Liver (tissue), 9 donors: ENCODE data around the gene SEPTIN1. TPM values are rescaled to one million over a fixed set of nuclear protein-coding genes. Genes with fewer than 3 reads are reported as not detected.

Source experiments
- DNase-seq: peaks from one replicate; pipeline ENCODE4 v3.0.0-alpha.2; 2017; ENCODE audit warnings: low spot score
- H3K27ac ChIP-seq, 2 donors: one replicate each; pipeline ENCODE4 v1.7.0; 2013; ENCODE audit warnings: inconsistent platforms in 2 of 2, low read length in 2 of 2, control low read depth in 1 of 2, low read depth in 1 of 2, mild to moderate bottlenecking in 1 of 2
- H3K27me3 ChIP-seq, 4 donors: one replicate each; pipeline versions ENCODE4 v1.6.1 to v1.7.0; 2013; ENCODE audit warnings: low read length in 3 of 4, inconsistent platforms in 1 of 4, mild to moderate bottlenecking in 1 of 4, moderate library complexity in 1 of 4; ENCODE audit not compliant: control insufficient read depth in 4 of 4, insufficient read depth in 4 of 4
- H3K36me3 ChIP-seq, 4 donors: one replicate each; pipeline versions ENCODE4 v1.6.1 to v1.7.0; 2013; ENCODE audit warnings: low read length in 3 of 4, mild to moderate bottlenecking in 3 of 4, low read depth in 1 of 4, moderate library complexity in 1 of 4; ENCODE audit not compliant: control insufficient read depth in 4 of 4, insufficient read depth in 3 of 4
- H3K4me1 ChIP-seq, 4 donors: one replicate each; pipeline versions ENCODE4 v1.6.1 to v1.7.0; 2013; ENCODE audit warnings: low read length in 3 of 4, mild to moderate bottlenecking in 3 of 4, moderate library complexity in 1 of 4; ENCODE audit not compliant: control insufficient read depth in 4 of 4, insufficient read depth in 4 of 4
- H3K4me3 ChIP-seq, 3 donors: one replicate each; pipeline versions ENCODE4 v1.6.1 to v1.7.0; 2013; ENCODE audit warnings: low read length in 3 of 3, control low read depth in 1 of 3, low read depth in 1 of 3, mild to moderate bottlenecking in 1 of 3
- H3K9ac ChIP-seq, 2 donors: one replicate each; pipeline ENCODE4 v1.7.0; 2013; ENCODE audit warnings: low read length in 2 of 2, mild to moderate bottlenecking in 2 of 2, moderate library complexity in 2 of 2, control low read depth in 1 of 2, low read depth in 1 of 2
- H3K9me3 ChIP-seq, 4 donors: one replicate each; pipeline versions ENCODE4 v1.6.1 to v1.7.0; 2013; ENCODE audit warnings: low read length in 3 of 4; ENCODE audit not compliant: control insufficient read depth in 4 of 4
- EGR1 ChIP-seq, 2 donors: IDR thresholded peaks; 2 replicates each; pipeline ENCODE4 v1.6.1; 2016 to 2018; ENCODE audit warnings: antibody characterized with exemption in 2 of 2, low read depth in 2 of 2
- FOXA1 ChIP-seq: IDR thresholded peaks from 2 replicates; pipeline ENCODE4 v1.6.1; 2016; ENCODE audit warnings: antibody characterized with exemption
- FOXA2 ChIP-seq: IDR thresholded peaks from 2 replicates; pipeline ENCODE4 v1.6.1; 2016; ENCODE audit warnings: antibody characterized with exemption
- GABPA ChIP-seq, 2 donors: IDR thresholded peaks in 1 of 2; conservative IDR thresholded peaks in 1 of 2; 2 replicates each; pipeline ENCODE4 v1.6.1; 2016; ENCODE audit warnings: antibody characterized with exemption in 2 of 2, mild to moderate bottlenecking in 1 of 2, moderate library complexity in 1 of 2
- HNF4A ChIP-seq, 2 donors: conservative IDR thresholded peaks; 2 replicates each; pipeline ENCODE4 v1.6.1; 2016; ENCODE audit warnings: antibody characterized with exemption in 2 of 2, mild to moderate bottlenecking in 2 of 2
- HNF4G ChIP-seq: IDR thresholded peaks from 2 replicates; pipeline ENCODE4 v1.6.1; 2016; ENCODE audit warnings: antibody characterized with exemption
- JUND ChIP-seq, 2 donors: IDR thresholded peaks; 2 replicates each; pipeline ENCODE4 v1.6.1; 2016; ENCODE audit warnings: antibody characterized with exemption in 2 of 2
- NR2F2 ChIP-seq: IDR thresholded peaks from 2 replicates; pipeline ENCODE4 v1.6.1; 2016; ENCODE audit warnings: antibody characterized with exemption
- RAD21 ChIP-seq, 2 donors: IDR thresholded peaks; 2 replicates each; pipeline ENCODE4 v1.6.1; 2016; ENCODE audit warnings: antibody characterized with exemption in 2 of 2, mild to moderate bottlenecking in 2 of 2
- RXRA ChIP-seq, 2 donors: IDR thresholded peaks; 2 replicates each; pipeline ENCODE4 v1.6.1; 2017 to 2018; ENCODE audit warnings: antibody characterized with exemption in 2 of 2, mild to moderate bottlenecking in 1 of 2
- SP1 ChIP-seq: IDR thresholded peaks from 2 replicates; pipeline ENCODE4 v1.6.1; 2018; ENCODE audit warnings: antibody characterized with exemption, mild to moderate bottlenecking
- TAF1 ChIP-seq: conservative IDR thresholded peaks from 2 replicates; pipeline ENCODE4 v1.6.1; 2016; ENCODE audit warnings: antibody characterized with exemption, mild to moderate bottlenecking
- YY1 ChIP-seq: IDR thresholded peaks from 2 replicates; pipeline ENCODE4 v1.6.1; 2016; ENCODE audit warnings: antibody characterized with exemption, mild to moderate bottlenecking
- WGBS: extraction: QIAGEN DNeasy Blood & Tissue Kit; methylation state at CpG from one replicate; pipeline ENCODE4 v1.1.7; 2013; 5-methylcytosine and 5-hydroxymethylcytosine counted together
- polyA plus RNA-seq, 2 donors: library from polyadenylated mRNA; stranded (reverse) in 1 of 2; unstranded in 1 of 2; fragments of 200-250 nt in 1 of 2; fragments of >200 nt in 1 of 2; fragmentation: Nextera tagmentation in 1 of 2; extraction: Ambion mirVana in 1 of 2; gene quantifications; one replicate each; pipeline versions ENCODE4 v1.2.1 to v1.2.3, GENCODE V29; 2013 to 2015
- total RNA-seq, 2 donors: library from RNA; depleted of rRNA; stranded (reverse); fragments of >200 nt; gene quantifications; one replicate each; pipeline ENCODE4 v1.2.3, GENCODE V29; 2014
- TF ChIP-seq, protein P1 (sequence below): IDR thresholded peaks from 2 replicates; pipeline ENCODE4 v1.6.1; 2016; ENCODE audit warnings: antibody characterized with exemption
- TF ChIP-seq, protein P2 (sequence below): IDR thresholded peaks from 2 replicates; pipeline ENCODE4 v1.6.1; 2016; ENCODE audit warnings: antibody characterized with exemption
- TF ChIP-seq, protein P3 (sequence below): fragments of 150-350 bp; IDR thresholded peaks from 2 replicates; pipeline ENCODE4 v1.5.1; 2017; ENCODE audit warnings: improper control_type of control experiment, low read depth, low read length; ENCODE audit not compliant: missing input control
- TF ChIP-seq, protein P4 (sequence below): IDR thresholded peaks from 2 replicates; pipeline ENCODE4 v1.6.1; 2016; ENCODE audit warnings: antibody characterized with exemption, mild to moderate bottlenecking
- TF ChIP-seq, protein P5 (sequence below): IDR thresholded peaks from 2 replicates; pipeline ENCODE4 v1.6.1; 2016; ENCODE audit warnings: antibody characterized with exemption
- donor health status: healthy.
- donor health status: healthy.
- donor health status: healthy.
- donor health status: healthy.
- donor health status: healthy.

The SEPTIN1 gene
- total and polyA plus RNA-seq, 4 donors = 0.42 to 2.8 (median 1.2) TPM

DNA sequence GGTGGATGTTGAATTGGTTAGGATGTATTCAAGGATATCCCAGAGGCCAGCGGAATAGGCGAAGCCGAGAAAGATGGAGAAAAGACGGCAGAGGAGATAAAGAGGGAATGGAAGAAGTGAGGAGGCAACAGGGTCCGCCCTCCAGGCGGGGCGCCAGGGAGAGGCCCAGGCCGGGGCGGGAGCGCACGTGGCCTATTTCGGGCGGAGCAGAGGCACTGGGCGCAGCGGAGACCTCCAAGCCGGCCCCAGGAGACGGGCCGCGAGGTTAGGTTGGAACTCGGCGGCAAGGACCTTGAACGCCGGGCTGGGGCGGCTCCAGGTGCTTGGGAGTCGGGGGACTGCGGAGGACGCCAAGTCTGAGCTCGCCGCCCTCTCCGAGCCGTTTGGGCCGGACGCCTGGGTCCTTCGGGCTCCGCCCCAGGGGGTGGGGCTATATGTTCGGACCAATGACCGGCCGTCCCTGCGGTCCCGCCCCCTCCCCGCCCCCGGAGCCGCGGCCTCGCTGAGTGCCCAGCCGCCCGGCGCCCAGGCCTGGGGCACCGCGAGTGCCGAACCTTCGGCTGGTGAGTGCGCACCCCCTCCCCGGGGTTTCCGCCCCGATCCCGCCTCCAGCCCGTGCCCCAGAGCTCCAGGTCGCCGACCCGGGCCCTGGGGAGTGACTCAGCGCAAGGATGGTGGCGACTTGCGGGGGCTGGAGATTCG lies 24.9 kb upstream of the SEPTIN1 start, which contains the start of gene ZNF771 (continued):
- peak in 1 of 2 donors; percentile 11 for TF ChIP-seq HNF4A (conservative IDR thresholded peaks at IDR 0.05)
- no peak for TF ChIP-seq FOXA1
- no peak for TF ChIP-seq HNF4G
- TF ChIP-seq GABPA (IDR thresholded peaks at IDR 0.05 in 1 of 2, conservative IDR thresholded peaks at IDR 0.05 in 1 of 2) = no peak
- TF ChIP-seq, protein P1, sequence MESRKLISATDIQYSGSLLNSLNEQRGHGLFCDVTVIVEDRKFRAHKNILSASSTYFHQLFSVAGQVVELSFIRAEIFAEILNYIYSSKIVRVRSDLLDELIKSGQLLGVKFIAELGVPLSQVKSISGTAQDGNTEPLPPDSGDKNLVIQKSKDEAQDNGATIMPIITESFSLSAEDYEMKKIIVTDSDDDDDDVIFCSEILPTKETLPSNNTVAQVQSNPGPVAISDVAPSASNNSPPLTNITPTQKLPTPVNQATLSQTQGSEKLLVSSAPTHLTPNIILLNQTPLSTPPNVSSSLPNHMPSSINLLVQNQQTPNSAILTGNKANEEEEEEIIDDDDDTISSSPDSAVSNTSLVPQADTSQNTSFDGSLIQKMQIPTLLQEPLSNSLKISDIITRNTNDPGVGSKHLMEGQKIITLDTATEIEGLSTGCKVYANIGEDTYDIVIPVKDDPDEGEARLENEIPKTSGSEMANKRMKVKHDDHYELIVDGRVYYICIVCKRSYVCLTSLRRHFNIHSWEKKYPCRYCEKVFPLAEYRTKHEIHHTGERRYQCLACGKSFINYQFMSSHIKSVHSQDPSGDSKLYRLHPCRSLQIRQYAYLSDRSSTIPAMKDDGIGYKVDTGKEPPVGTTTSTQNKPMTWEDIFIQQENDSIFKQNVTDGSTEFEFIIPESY = no peak

DNA sequence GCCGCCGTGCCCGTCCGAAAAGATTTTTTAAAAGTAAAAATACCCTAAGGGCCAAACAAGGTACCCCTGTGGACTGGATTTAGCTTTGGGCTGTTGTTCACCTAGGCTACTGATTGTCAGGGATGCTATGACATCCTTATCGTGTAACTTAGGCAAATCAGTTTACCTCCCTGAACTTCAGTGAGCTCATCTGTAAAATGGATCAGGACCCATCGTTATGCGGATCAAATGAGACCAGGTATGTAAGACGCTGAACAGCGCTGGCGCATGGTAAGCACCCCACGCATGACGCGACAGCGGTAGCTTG lies 24.4 kb upstream of the SEPTIN1 start:
- Histone ChIP-seq H3K9ac (peak overlapping the region in 1 of 2 donors; percentile 89), H3K36me3 (no peaks in the 10 kb centered on the region), H3K27me3 (no peaks in the 10 kb centered on the region), H3K4me3 (peak overlapping the region; percentile 30 to 74 (median 51)), H3K27ac (peak overlapping the region; percentile 78 to 87), H3K9me3 (no peaks in the 10 kb centered on the region), H3K4me1 (peaks cover 10 to 37% (median 30%) of the 10 kb centered on the region in 4 donors)
- 23% methylated on average over 14 of the region's 14 CpGs for WGBS
- DNase-seq = no peak
- no peak for TF ChIP-seq SP1
- TF ChIP-seq YY1 = no peak
- TF ChIP-seq RXRA (IDR thresholded peaks at IDR 0.05) = no peak
- TF ChIP-seq, protein P1 = no peak
- TF ChIP-seq JUND (IDR thresholded peaks at IDR 0.05) = no peak
- TF ChIP-seq GABPA (IDR thresholded peaks at IDR 0.05 in 1 of 2, conservative IDR thresholded peaks at IDR 0.05 in 1 of 2) = no peak
- TF ChIP-seq, protein P2, sequence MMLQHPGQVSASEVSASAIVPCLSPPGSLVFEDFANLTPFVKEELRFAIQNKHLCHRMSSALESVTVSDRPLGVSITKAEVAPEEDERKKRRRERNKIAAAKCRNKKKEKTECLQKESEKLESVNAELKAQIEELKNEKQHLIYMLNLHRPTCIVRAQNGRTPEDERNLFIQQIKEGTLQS = no peak
- no peak for TF ChIP-seq NR2F2
- TF ChIP-seq, protein P3, sequence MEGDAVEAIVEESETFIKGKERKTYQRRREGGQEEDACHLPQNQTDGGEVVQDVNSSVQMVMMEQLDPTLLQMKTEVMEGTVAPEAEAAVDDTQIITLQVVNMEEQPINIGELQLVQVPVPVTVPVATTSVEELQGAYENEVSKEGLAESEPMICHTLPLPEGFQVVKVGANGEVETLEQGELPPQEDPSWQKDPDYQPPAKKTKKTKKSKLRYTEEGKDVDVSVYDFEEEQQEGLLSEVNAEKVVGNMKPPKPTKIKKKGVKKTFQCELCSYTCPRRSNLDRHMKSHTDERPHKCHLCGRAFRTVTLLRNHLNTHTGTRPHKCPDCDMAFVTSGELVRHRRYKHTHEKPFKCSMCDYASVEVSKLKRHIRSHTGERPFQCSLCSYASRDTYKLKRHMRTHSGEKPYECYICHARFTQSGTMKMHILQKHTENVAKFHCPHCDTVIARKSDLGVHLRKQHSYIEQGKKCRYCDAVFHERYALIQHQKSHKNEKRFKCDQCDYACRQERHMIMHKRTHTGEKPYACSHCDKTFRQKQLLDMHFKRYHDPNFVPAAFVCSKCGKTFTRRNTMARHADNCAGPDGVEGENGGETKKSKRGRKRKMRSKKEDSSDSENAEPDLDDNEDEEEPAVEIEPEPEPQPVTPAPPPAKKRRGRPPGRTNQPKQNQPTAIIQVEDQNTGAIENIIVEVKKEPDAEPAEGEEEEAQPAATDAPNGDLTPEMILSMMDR = no peak
- no peak for TF ChIP-seq FOXA1
- no peak for TF ChIP-seq FOXA2
- TF ChIP-seq, protein P4, sequence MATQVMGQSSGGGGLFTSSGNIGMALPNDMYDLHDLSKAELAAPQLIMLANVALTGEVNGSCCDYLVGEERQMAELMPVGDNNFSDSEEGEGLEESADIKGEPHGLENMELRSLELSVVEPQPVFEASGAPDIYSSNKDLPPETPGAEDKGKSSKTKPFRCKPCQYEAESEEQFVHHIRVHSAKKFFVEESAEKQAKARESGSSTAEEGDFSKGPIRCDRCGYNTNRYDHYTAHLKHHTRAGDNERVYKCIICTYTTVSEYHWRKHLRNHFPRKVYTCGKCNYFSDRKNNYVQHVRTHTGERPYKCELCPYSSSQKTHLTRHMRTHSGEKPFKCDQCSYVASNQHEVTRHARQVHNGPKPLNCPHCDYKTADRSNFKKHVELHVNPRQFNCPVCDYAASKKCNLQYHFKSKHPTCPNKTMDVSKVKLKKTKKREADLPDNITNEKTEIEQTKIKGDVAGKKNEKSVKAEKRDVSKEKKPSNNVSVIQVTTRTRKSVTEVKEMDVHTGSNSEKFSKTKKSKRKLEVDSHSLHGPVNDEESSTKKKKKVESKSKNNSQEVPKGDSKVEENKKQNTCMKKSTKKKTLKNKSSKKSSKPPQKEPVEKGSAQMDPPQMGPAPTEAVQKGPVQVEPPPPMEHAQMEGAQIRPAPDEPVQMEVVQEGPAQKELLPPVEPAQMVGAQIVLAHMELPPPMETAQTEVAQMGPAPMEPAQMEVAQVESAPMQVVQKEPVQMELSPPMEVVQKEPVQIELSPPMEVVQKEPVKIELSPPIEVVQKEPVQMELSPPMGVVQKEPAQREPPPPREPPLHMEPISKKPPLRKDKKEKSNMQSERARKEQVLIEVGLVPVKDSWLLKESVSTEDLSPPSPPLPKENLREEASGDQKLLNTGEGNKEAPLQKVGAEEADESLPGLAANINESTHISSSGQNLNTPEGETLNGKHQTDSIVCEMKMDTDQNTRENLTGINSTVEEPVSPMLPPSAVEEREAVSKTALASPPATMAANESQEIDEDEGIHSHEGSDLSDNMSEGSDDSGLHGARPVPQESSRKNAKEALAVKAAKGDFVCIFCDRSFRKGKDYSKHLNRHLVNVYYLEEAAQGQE = no peak
- no peak for TF ChIP-seq HNF4A (conservative IDR thresholded peaks at IDR 0.05)
- TF ChIP-seq, protein P5, sequence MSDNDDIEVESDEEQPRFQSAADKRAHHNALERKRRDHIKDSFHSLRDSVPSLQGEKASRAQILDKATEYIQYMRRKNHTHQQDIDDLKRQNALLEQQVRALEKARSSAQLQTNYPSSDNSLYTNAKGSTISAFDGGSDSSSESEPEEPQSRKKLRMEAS = no peak
- no peak for TF ChIP-seq HNF4G
- TF ChIP-seq TAF1 = no peak
- no peak for TF ChIP-seq EGR1 (IDR thresholded peaks at IDR 0.05; ENCODE audit: low read depth in 2 of 2)
- TF ChIP-seq RAD21 (IDR thresholded peaks at IDR 0.05) = no peak
